Measurements from ENCODE around the gene CREB3L2.
"Not testable (repeated sequence)": the region's sequence is repeated elsewhere in the genome, so short reads cannot be mapped to it uniquely, and the experiment has no call there.

CREB3L2 gene

GRCh38 chr7:137867289-137867688 lies 134.6 kb downstream of the CREB3L2 start:
- DNase-seq = no peak

- DNase-seq = no peak
These were observed 136.1 kb downstream of the CREB3L2 start for GRCh38 chr7:137865764-137866163.

- DNase-seq = no peak
These were observed 138.9 kb downstream of the CREB3L2 start for GRCh38 chr7:137862964-137863363.

GRCh38 chr7:137862358-137862757 lies 139.5 kb downstream of the CREB3L2 start:
- no peak for DNase-seq

GRCh38 chr7:137860542-137860941 lies 141.3 kb downstream of the CREB3L2 start:
- DNase-seq = no peak

GRCh38 chr7:137853053-137853452 lies 148.8 kb downstream of the CREB3L2 start:
- DNase-seq = no peak

- no peak for DNase-seq
These were observed 149.8 kb downstream of the CREB3L2 start for GRCh38 chr7:137852108-137852507.

- no peak for DNase-seq
These were observed 150.6 kb downstream of the CREB3L2 start for GRCh38 chr7:137850972-137851945.

- DNase-seq = no peak
These were observed 151.3 kb downstream of the CREB3L2 start for GRCh38 chr7:137850571-137850970.

- no peak for DNase-seq
These were observed 153.8 kb downstream of the CREB3L2 start for GRCh38 chr7:137848095-137848494.

GRCh38 chr7:137847568-137848050 lies 154.3 kb downstream of the CREB3L2 start:
- no peak for DNase-seq

GRCh38 chr7:137846827-137847567 lies 154.9 kb downstream of the CREB3L2 start, which contains the start of gene DGKI:
Gene DGKI, minus strand, starts transcription at chr7:137846974.
- no peak for DNase-seq

GRCh38 chr7:137846549-137846826 lies 155.4 kb downstream of the CREB3L2 start:
- DNase-seq = no peak

GRCh38 chr7:137844677-137845425 lies 157.0 kb downstream of the CREB3L2 start:
- no peak for DNase-seq

GRCh38 chr7:137839903-137840779 lies 161.7 kb downstream of the CREB3L2 start:
- DNase-seq = no peak

GRCh38 chr7:137838706-137839315 lies 163.1 kb downstream of the CREB3L2 start:
- DNase-seq = no peak

- no peak for DNase-seq
These were observed 165.3 kb downstream of the CREB3L2 start for GRCh38 chr7:137836541-137836940.

- no peak for DNase-seq
These were observed 165.8 kb downstream of the CREB3L2 start for GRCh38 chr7:137836113-137836509.

GRCh38 chr7:137835486-137836112 lies 166.3 kb downstream of the CREB3L2 start:
- no peak for DNase-seq

- DNase-seq = no peak
These were observed 167.3 kb downstream of the CREB3L2 start for GRCh38 chr7:137834552-137834951.

- DNase-seq = not testable (repeated sequence)
These were observed 168.9 kb downstream of the CREB3L2 start for GRCh38 chr7:137832990-137833389.

Data from KG1 (cell line).